ENCODE measurements around the gene PITRM1.
"Not testable (repeated sequence)": the region's sequence is repeated elsewhere in the genome, so short reads cannot be mapped to it uniquely, and the experiment has no call there.

PITRM1 gene

DNA sequence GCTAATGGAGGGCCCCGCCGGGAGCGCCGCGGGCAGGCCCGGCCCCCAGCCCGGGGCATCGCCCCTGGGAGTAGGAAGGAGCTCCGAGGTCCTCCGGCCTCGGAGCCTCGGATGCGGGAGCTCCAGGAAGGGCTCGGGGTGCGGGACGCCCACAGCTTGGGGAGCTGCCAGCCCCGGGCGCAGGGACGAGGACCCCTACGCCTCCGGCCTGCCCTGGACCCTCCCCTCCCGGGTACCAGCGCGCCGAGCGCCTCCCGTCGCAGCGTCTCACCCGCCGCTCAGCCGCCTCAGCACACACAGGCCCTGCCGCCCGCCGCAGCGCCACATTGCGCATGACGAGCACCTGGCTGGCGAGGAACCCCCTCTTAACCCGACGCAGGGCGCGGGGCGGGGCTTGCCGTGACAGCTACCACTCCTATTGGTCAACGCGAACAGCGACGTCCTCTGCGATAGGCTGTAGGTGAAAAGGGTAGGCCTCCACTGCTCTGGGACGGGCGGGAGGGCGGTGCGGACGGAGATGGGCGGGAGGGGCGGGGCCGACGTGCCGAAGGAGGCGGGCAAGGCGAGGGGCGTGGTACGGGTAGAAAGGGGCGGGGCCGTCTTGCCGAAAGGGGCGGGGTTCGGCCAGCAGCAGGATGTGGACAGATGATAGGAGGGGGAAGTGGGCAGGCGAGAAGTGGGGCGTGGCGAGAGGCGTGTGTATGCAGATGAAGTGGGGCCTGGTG, at the start of gene PITRM1:
PITRM1 (minus strand) TSS at position 337 of the 725 bp plus-strand sequence; CDS start at position 327, 10 bp downstream.
- peak; percentile 99 for DNase-seq

DNA sequence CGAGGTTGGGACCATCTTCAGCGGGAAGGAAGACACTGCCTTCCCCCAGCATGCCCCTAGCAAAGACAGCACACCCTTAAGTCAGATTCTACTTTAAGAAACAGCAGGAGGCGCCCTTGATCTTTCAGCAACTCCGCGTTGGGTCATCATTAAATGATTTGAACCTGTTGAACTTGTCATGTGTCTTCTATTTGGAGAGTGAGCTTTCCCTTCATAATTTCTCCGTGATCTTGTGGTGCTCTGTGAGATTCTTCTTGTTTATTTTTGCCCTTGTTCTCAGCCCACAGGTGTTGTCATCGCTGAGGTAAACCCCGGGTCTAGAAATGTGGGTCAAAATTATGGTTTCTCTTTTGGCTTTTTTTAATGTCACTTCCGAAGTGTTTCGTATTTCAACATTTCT, 49.5 kb upstream of the PITRM1 start:
- DNase-seq: no peak

DNA sequence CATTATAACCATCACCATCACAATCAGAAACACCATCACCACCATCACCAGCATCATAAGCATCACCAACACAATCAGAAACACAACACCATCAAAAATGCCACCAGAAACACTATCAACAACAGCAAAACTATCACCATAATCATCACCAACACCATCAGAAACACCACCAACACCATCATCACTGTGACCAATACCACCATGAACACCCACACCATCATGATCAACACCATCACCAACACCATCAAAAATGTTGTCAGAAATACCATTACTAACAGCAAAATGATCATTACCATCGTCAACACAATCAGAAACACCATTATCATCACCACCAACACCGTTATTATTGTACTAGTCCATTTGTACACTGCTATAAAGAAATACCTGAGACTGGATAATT, 49.0 kb upstream of the PITRM1 start:
- DNase-seq: not testable (repeated sequence)

- DNase-seq: no peak
Measured at GRCh38 chr10:3220853-3221252, 48.3 kb upstream of the PITRM1 start.

- not testable (repeated sequence) for DNase-seq
Measured at GRCh38 chr10:3219021-3219628, 46.5 kb upstream of the PITRM1 start.

- DNase-seq: no peak
Measured at GRCh38 chr10:3217853-3218252, 45.3 kb upstream of the PITRM1 start.

- no peak for DNase-seq
Measured at GRCh38 chr10:3217301-3217700, 44.7 kb upstream of the PITRM1 start.

DNA sequence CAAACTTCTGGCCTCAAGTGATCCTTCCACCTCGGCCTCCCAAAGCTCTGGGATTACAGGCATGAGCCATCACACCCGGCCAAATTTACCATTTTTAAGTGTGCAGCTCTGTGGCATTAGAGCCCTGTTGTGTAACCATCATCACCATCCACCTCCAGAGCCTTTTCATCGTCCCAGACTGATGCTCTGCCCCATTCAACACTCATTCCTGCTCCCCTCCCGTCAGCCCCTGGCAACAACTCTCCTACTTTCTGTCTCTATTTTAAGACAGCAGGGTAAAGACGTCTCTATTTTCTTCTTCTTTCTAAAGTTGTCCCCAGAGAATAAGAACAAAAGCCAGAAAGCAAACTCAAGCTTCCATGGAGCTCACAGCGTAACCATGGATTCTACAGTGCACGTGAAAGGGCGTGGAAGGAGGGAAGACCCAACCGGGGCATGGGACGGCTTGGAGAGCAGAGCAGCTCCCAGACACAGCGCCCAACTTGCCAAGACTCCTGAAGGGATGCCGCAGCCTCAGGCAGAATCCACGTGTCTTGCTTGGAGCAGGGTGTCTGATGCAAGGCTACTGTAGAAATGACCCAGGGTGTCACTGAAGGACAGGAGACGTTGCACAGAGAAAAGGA, 42.7 kb upstream of the PITRM1 start:
- DNase-seq: no peak

GRCh38 chr10:3213758-3214515, 41.4 kb upstream of the PITRM1 start:
- DNase-seq: no peak

DNA sequence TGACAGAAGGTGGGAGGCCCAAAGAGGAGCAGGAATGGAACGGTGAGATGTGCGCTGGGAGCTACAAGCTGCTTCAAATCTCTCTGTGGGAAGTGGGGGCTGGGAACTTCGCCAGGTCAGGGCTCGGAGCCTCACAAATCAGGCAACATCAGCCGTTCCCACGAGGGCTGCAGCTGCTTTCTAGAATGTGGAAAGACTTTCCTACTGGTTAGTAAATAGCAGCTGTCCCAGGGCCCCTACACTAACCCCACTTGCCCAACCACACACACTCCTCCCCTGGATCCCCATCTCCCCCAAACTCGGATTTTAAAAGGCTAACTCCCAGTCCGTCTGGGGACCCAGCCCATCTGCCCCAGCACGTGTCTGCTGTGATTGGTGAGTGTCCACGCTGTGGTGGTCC, 40.6 kb upstream of the PITRM1 start:
- no peak for DNase-seq

DNA sequence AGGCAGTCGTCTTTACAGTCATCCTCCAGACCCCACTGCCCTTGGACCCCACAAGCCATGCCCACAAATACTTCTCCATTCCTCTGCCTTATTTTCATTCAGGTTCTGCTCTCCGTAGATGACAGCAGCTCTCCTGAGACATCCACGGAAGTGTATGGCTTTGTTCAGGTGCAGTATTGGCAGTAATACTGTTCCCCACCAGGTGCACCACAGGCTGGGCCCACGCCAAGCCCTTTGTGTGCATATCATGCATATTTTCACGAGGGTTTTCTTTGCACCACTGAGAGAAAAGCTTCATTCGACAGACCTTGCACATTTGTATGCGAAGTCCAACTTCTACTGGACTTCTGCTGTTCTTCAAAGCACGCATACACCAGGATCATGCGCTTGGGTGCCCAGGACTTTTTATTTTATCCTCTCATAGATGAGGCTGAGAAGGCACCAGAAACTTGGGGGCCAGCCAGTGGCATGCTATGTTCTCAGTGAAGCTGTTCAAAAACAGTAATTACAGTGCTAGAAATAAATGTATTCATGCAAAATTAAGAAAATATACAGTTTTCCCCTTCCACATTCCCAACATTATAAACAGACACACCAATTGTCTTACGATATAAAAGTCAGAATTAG, 37.8 kb upstream of the PITRM1 start:
- no peak for DNase-seq

GRCh38 chr10:3208481-3209406, 36.2 kb upstream of the PITRM1 start:
- no peak for DNase-seq

DNA sequence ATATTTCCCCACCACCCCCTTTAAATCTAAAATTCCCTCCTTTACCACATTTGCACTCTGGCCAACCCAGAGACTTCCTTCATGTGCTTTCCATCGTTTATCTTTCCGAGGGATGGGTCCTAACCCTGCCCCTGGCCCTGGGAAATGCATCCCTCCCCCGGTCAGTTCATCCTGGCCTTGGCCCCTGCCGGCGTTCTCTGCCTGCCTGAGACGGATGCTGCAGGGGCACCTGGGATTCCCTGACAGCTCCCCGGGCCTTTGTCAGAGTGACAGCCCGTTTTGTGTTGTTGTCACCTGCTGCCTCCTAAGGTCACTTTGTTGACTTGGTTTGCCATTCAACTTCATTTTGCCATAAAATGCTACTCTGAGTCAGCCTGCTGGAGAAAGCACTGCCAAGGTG, 34.8 kb upstream of the PITRM1 start:
- DNase-seq: no peak

DNA sequence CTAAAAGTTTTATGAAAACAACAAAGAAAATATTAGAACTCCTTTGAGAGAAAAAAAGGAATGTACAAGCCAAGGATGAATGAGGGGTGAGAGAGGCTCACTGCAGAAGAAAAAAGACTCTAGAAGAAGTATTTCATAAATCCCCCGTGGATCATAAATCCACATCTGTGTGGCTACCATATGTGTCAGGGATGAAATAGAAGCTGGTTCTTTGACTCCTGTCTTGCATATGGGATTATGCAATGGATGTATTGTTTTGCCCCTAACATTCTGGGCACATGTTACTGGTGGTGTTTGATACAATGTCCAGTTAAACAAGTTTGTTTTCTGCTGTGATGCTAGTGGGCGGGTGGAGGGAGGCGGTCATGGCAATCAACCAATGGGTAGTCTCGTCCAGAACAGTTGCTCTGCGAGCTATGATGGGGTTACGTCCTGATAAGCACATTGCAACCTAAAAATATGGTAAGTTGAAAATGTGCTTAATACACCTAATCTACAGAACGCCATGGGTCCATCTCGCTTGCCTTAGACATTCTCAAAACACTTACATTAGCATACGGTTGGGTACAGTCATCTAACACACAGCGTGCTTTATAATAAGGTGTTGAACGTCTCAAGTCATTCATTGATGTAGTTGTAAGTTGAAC, 34.1 kb upstream of the PITRM1 start:
- no peak for DNase-seq

DNA sequence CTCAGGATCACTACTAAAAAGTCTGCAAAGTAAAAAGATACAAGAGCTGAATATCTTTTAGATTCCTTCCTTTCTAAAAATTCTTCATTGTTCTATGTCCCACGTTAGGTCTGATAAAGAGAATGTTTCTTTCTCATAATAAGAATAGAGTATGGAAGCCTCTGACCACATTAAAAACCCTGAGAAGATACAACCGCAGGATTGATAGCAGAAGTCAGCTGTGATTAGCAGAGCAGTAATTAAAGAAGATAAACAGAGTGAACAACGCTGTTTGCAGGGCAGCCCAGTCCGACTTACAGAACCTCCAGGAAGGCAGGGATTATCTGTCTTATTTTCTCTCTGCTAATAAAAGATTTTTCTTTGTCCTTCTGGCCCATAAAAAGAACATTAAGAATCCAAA, 31.4 kb upstream of the PITRM1 start:
- DNase-seq: no peak

DNA sequence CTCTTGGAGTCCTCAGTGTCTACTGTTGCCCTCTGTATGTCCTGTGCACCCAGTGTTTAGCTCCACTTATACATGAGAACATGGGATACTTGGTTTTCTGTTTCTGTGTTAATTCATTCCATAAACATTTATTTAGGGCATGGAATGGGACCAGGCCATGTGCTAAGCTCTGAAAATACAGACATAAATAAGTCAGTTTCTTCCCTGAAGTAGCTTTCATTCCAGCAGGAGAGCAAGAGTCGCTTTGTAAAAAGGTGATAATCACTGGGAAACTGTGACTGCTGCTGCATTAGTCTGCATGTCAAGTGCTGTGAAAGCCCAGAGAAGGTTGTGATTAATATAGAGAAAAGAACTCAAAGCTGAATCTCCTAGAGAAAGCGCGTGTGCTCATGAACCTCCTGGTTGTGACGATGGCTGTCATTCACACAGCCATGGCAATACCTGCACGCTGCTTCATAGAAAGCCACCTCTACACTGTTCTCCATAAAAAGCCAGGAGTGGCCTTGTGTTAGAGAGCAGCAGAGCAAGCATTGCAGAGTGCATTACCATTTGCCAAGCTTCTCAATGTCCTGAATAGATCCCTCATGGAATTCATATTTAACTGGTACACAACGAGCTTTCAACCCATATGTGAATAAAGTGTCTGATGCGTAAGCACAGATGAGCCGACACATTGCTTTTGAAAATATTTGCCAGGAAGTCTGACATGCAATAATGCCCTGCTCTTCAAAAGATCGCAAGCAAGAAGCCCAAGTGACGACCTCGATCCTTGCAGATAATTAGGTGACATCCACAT, 30.6 kb upstream of the PITRM1 start:
- DNase-seq: no peak

GRCh38 chr10:3201796-3202195, 29.2 kb upstream of the PITRM1 start:
- no peak for DNase-seq

DNA sequence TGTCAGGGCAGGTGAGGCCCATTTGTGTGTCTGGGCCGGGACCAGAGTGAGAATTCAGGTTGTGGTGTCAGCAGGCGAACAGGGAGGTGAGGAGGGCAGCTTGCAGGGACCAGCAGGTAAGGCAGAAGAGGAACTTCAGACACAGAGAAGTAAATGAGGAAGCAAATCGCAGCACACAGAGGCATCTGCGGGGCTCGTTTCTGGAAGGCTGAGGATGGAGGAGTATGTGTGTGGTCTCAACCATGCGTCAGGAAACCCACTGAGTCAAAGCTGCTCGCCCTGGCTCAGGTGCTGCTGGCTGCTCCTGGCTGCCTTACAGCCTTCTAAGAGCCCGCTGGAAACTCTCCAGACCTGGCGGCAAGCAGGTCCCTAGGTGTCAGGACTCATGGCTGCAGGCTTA, 26.9 kb upstream of the PITRM1 start:
- DNase-seq: no peak

DNA sequence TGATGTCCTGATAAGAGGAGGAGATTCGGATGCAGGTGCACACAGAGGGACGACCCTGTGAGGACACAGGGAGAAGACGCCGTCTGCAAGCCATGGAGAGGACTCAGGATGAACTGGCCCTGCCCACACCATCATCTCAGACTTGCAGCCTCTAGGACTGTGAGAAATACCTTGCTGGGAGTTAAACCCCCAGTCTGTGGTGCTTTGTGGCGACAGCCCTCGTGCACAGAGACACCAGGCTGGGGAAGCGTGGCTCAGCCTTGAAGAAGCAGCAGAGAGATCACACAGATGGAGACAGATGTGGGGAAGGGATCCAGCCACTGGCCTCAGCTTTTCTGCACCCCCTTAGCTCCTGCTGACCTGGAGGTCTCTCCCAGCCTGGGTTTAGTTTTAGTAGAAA, 26.3 kb upstream of the PITRM1 start:
- no peak for DNase-seq

DNA sequence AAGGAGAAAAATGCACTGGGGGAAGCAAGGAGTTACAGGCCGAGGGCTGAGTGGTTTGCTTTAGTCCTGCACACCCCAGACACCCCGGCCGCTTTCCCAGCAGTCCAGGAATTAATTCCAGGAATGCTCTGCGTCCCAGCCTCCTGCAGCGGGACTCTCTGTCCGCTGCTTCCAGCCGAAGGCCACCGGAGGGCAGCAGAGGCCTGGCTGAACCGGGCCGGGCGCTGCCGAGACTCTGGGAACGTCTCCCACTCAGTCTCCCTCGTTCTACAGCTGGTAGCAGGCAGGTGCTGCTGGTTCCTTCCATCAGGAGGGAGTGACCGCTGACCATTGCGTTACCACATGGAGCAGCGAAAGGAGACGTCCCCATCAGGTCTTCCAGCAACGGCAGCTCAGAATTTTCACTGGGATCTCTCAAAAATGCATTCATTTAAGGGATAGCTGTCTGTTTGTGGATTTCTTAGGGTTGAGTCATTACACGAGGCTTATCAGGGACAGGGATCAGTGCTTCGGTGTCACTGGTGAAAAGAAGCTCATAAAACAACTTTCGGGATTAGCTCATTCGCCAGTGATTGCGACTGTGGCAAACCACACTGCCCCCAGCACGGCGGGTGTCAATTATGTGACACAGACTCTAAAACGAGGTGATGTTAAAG, 24.9 kb upstream of the PITRM1 start:
- DNase-seq: peak; percentile 90
